HG03565 (cell line): ENCODE data around the gene ANKMY1.
A peak's percentile ranks its signal among the peaks of the same experiment; 100 is the strongest.
"Not testable (repeated sequence)": the region's sequence is repeated elsewhere in the genome, so short reads cannot be mapped to it uniquely, and the experiment has no call there.

Experiments
- ATAC-seq: cut with Tn5 transposase; IDR thresholded peaks from one replicate; pipeline ENCODE4 v1.9.1; 2021; ENCODE audit warnings: mild to moderate bottlenecking, moderate library complexity; ENCODE audit not compliant: unreplicated experiment

Gene ANKMY1

DNA sequence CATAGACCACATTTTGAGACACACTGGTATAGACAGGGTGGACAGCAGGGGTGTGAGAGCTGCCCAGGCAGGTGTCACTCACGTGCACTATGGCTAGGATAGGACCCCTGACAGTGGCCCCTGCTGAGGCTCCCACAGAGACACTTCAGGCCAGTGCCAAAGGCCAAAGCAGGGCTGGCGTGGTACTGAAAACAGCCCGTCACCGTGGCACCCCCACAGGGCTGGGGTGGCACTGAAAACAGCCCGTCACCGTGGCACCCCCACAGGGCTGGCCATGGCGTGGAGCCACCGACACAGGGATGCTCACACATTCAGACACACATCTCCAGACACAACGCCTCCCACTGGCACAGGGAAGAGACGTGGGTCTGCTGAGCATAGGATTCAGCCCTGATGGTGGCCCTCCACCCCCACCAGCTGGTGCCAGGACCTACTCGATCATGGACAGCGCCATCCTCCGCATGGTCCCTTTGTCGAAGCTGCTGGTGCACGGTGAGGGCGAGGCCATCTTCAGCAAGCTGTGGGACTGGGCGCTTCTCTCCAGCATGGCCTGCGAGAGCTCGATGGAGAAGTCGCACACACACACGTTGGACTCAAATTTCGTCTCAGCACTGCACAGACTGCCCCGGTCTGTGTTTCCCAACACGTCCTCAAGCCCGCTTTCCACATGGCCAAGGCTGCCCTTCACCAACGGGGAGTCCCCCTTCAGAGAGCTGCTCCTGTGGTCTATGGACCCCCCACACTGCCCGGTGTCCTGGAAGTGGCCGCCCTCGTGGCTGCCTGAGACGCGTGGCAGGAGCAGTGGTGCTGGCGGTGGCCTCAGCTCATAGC, 34.1 kb downstream of the ANKMY1 start:
- no peak for ATAC-seq

DNA sequence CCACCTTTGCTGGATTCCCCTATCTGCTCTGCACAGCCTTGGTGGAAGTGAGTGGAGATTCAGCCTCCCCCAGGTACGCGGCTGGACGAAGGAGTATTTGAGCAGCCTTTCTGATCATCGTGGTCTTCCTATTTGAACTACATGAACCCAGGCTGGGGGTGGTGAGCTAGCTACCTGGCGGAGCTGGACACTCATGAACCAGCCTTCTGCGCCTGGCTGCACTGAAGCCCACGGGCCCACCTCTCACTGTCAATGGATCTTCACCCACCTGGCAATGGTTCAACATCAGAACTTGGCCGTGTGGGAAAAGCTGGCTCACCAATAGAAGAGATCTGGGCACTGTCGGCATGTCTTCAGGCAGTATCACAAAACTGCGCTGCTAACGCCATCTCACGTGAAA, 35.4 kb downstream of the ANKMY1 start:
- no peak for ATAC-seq

DNA sequence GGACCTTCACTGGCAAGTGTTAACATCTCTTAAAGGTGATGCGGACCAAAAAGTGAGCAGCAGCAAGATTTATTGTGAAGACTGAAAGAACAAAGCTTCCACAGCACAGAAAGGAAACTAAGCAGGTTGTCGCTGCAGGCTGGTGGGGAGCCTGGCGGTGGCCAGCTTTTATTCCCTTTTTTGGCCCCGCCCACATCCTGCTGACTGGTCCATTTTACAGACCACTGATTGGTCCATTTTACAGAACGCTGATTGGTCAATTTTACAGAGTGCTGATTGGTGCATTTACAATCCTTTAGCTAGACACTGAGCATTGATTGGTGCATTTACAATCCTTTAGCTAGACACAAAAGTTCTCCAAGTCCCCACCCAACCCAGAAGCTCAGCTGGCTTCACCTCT, 35.9 kb downstream of the ANKMY1 start:
- ATAC-seq, result not testable (repeated sequence)

DNA sequence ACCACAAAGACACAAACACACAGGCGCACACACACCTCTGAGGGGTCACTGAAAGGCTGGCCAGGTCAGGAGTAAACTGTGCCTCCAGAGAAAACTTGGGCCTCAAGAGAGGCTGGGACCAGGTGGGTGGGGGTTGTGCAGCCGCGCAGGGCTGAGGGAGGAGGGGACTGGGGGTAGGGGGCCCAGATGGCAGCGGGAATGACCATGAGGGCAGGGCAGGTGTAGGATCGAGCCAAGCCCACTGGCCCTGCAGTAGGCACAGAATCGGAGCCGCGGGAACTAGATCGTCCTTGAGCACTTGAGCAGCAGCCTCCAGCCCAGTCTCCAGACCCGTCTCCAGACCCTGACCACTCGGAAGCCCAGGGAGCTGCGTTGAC, 36.8 kb downstream of the ANKMY1 start:
- no peak for ATAC-seq

DNA sequence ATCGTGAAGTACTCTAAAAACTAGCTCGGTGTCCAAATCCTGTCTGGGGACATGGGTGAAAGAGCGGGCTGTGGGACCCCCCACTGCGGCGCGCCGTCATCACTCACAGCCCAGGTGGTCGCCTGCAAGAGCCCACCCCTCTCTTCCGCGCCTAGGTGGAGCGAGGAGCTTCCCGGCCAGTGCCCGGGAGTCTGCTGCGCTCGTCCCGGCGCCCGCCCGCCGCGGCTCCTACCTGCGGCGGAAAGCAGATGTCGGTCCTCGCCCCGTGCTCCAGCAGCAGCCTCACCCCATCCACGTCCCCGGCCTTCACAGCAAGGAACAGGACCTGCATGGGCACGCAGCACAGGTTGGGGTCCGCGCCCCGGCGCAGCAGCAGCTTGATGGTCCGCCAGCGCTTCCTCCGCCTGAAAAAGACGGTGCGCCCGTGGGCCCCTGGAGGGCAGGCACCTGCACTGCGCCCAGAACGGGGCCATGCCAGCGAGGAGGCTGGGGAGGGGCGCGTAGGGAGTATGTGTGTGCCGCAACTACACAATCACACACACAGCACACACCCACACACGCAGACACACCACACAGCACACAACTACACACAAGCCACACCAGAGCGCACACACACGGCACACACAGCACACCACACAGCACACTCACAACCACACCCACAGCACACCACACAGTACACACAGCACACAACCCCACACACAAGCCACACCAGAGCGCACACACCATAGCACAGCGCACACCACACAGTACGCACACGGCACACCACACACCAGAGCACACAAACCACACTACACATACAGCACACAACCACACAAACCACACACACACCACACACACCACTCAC, 37.4 kb downstream of the ANKMY1 start:
- no peak for ATAC-seq

DNA sequence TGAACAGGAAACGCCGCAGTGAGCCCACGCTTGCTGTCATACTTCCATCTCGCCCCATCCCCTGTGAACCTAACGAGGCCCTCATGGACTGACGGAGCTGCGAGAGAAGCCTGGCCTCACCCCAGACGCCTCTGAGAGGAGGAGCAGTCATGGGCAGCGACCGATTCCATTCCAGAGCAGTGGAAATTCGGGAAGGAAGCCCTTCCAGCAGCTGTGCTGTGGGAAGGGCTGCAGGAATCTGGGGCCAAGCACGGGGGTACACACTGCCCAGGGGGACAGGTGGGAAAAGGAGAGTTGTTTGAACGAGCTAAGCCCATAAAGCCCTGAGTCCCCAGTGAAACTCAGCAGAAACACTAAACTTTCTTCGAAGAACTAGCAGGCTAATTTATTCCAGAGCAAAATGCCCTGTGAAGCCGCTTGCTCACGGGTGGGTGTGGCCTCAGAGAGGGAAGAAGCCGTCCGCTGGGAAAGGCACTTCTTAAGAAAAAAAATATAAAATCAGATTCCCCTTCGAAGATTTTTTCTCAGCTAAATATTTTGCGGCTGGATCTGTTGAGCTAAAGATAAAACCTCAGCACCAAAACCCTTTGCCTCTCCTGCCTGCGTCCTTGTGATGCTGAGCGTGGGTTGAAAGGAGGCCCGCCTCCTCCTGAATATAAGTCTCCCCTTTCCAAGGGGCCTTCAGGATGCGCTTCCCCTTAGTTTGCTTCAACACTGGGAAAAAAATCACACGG, 38.2 kb downstream of the ANKMY1 start:
- no peak for ATAC-seq

DNA sequence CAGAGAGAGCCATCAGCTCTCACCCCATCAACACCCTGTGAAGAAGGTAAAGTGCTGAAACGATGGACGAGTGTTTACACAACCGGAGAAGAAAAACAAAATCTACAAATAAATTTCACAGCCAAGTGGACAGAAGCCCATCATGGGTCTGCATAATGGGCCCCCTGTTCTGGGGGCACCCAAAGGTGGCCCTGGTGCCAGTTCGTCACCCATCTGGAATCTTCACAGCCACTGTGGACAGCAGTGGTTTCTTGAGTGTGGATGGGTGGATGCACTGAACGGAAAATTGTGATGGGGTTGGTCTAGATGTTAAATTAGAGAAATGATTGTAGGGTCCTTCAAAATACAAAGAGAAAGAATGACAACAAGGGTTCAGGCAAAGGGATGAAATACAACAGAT, 38.8 kb downstream of the ANKMY1 start:
- ATAC-seq, result no peak

DNA sequence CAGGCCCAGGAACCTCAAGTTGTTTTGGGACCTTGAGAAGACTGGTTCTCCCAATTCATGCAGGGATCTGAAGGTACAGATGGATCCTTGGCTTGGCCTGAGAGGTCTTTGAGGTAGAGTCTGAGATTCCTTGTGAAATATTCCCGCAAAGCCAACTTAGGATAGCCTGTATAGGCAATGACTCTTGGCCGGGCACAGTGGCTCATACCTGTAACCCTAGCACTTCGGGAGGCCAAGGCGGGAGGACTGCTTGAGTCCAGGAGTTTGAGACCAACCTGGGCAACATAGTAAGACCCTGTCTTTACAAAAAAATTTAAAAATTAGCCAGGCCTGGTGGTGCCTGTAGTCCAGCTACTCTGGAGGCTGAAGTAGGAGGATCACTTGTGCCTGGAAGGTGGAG, 40.4 kb downstream of the ANKMY1 start:
- ATAC-seq, result no peak

DNA sequence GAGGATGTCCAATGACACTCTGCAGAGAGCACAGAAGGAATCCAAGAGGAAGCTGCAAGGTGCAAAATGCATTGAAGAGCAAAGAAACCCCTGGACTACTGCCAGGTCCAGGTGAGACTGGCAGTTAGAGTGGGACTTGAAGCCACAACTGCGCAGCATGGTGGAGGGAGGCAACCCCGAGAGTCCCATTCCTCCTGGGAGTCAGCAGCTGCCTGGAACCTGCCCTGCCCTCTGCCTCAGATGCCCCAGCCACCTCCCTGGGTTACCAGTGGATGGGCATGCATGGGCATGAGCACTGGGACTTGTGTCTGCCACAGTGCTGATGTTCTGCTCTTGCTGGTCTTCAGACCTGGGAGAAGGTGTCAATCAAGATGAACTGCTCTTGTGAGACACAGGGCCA, 43.2 kb downstream of the ANKMY1 start:
- no peak for ATAC-seq

DNA sequence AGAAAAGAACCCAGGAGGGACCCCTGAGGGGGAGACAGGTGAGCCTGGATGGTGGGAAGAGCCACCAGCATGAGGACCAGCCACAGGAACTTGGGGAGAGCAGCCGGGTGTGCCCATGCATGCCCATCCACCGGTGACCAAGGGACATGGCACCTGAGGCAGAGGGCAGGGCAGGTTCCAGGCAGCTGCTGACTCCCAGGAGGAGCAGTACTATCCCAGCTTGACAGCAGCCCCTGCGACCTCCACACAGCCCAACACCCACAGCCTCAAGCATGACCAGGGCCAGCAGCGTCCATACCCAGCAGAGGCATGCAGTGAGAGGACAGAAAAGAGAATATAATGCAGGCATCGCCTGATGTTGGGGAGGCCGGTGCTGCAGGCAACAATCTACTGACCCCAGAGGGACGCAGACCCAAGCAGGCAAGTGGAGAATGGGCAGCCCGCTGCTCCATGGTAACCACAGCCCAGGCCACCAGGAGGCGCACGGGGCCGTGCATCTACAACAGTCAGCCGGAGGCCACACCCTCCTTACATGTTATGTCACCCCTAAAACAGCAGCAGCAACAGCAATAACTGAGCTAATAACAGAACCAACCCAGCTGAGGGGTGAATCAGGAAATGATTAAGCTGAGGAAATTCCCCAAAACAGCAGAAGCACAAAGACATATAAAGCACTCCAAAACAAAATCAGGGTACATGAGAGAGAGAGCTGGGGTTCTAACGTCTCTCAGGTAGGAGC, 44.1 kb downstream of the ANKMY1 start:
- peak; percentile 93 for ATAC-seq

DNA sequence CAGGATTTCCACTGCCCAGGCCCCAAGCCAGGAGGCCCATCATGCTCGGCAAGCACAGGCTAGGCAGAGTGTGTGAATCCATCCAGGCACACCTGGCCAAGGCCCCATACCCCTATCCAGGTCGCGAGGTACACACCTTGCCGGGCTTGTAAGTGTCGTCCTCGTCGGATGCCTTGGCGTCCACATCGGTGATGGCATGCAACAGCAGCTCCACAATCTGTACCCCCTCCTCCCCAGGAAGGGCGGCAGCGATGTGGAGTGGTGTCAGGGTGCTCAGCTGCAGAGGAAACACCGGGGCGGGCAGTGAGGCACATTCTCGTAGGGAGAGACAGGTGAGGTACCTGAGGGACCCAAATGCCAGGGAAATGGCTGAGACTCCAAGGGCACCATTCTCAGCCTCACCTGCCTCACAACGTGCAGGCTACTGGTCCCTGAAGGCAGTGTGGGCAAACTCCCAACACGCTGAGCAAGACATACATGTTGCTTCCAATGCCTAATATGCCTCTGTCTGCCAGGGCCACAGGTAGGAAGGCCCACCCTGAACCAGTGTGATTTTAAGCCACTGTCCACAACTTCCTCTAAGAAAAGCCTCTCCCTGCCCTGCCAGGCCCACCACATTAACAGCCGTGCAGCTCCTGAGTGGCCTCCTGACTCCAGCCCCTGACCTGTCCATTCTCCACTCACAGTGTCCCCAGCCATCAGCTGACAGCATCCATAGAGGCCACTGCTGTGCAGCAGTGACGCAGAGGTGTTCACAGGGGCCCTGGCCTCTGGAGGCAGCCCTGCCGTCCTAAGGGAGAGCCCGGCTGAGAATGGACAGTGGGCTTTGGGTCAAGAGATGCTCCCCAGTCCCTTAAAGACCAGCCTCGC, 44.9 kb downstream of the ANKMY1 start:
- ATAC-seq, result no peak

DNA sequence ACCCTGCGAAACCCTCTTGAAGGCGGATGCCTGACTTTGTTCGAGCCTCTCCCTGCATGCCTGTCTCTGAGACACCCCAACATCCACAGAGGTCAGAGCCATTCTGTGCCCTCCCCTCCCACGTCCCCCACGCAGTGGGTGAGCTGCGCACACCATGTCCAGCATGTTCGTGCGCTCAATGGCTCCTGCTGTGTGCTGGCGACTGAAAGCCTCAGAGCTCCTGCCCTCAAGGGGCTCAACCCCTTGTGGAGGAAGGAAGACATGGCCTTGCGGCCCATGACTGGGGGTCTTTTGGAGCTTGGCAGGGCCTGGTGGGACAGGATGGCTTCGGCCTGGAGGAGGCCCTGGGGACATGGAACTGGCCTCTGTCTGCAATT, 45.7 kb downstream of the ANKMY1 start:
- ATAC-seq, result no peak

DNA sequence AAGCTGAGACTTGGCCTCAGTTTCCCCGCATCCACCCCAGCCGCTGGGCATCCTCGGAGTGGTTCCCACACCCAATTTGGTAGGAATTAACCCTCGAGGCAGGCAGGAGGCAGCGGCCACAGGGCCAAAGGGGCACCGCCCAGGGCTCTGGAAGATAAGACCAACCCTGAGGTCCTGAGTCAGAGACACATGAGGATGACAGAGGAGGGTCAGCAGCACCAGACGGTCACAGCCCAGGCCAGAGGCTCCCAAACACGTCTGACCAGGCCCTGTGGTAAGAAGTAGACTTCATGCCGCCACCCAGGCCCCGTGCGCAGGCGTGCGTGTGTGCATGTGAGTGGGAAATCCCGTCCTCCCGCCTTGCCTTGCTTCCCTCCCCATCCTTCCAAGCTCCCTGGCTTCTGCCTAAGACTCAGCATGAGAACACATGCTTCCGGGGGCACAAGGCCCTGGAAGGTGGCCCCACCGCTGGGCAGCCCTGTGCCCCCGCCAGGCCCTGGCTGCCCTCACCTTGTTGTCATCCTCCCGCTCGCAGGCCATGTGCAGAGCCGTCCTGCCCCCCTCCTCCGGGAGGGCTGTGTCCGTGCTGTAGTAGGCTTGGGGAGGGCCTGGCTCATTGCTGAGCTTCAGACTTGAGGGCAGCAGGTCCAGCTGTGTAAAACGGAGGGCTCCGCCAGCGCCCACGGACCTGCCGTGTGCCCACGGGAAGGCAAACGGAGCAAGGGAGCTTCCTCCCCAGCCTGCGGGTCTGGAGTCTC, 46.3 kb downstream of the ANKMY1 start:
- no peak for ATAC-seq

DNA sequence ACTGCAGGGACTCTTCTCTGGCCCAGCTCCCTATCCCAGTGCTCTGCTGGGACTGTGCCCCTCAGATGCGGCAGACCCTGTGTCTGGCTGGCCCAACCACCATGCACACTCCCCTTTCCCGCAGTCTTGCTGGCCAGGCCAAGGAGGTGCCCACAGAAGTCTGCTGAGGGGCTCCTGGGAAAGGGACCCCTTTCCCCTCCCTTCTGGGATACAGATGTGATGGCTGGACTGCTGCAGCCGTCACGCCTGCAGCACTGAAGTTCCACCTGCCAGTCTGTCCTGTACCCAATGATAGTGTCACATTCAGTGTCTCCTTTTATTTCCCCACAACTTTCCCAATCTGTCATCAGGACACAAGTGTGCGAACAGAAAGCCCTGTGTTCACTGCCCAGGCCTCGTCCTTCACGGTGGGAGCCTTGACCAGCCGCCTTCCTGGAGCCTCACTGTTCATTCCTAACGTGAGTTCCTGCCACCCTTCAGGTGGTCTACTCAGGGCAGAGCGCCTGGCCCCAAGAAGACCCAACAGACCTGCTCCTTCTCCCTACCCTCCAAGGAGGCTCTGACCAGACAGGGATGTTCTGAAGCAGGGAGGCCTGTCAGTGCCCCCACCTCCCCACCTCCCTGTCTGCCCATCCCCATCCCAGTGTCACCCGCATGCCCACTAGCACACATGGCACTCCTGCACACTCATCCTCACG, 47.1 kb downstream of the ANKMY1 start:
- no peak for ATAC-seq

DNA sequence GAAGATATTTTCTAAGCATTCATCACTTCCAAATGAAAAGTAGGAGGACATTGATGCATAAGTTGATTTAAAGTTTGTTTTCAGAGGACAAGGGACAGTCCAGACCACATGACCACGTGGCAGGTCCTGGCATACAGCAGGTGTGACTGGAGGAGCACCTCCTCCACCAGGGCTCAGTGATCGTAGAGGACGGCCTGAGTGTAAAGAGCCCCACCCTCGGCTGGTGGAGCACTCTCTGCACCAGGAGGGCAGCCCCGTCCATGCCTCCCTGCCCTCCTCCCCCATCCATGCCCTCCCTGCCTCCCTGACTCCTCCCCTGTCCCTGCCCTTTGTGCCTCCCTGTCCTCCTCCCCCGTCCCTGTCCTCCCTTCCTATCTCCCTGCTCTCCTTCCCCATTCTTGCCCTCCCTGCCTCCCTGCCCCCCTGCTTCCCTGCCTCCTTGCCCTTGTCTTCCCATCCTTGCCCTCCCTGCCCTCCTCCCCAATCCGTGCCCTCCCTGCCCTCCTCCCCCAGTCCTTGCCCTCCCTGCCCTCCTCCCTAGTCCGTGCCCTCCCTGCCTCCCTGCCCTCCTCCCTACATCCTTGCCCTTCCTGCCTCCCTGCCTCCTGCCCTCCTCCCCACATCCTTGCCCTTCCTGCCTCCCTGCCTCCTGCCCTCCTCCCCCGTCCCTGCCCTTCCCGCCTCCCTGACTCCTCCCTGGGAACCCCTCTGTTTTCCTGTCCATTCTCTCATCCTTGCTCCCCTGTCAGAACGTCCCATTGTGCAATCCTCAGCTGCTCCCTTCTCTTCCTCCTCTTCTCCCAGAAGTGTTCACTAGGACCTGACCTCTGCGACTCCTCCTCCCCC, 47.9 kb downstream of the ANKMY1 start:
- ATAC-seq, result no peak

DNA sequence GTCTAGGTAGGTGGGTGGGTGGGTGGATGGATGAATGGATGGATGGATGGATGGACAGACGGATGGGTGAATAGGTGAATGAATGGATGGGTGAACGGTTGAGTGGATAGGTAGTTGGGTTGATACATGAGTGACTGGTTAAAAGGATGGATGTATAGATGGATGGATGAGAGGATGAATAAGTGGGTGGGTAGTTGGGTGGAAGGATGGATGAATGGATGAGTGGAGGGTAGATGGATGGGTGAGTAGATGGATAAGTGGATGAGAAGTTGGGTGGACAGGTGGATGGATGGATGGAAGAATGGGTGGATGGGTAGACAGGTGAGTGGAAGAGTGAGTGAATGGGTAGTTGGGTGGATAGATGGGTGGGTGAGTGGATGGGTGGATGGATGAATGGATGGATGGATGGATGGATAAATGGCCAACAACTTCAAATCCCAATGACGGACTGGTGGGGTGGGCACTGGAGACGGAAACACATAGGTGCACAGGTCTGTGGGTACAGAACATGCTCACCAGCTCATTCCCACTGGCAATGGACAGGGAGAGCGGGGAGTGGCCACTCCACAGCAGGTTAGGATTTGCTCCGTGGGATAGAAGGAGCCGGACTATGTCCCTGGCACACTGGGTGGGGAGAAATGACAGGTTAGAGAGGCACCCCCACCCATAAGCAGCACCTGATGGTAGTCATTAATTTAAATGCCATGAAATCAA, 48.8 kb downstream of the ANKMY1 start:
- ATAC-seq, result no peak

DNA sequence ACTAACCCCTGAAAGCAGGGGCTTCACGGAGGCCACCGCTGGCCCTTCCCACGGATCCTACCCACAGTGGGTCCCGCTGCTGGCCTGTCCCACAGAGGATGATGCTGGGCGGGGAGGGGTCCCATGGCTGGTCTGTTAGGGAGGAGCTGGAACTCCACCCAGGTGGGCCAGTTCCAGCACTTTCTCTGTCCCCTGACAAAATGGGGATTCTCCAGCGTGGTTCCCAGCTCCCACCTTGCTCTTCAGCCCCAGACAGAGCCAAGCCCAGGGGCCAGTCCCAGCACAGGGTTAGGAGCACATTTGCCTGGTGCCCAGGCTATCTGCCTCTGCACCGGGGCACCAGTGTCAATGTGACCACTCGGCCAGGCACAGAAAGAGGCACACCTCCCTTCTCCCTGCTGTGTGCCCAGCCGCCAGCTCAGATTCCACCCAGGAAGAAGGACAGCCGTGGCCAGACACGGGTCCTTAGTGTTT, 50.0 kb downstream of the ANKMY1 start:
- no peak for ATAC-seq
